ENCODE results near the gene C22orf23. TPM values are rescaled to one million over a fixed set of nuclear protein-coding genes. Genes with fewer than 3 reads are reported as not detected.

C22orf23 gene
- total RNA-seq, 3 donors from 2014 or later = not detected

GRCh38 chr22:37983860-37984791, 30.7 kb upstream of the C22orf23 start, which contains the start of gene SOX10:
SOX10 (minus strand) TSS chr22:37984555; CDS start chr22:37983784, 771 bp downstream.
- intact Hi-C loops (cut with DNase I, micrococcal nuclease) = no loop called here
- no peak for TF ChIP-seq CTCF (IDR thresholded peaks at IDR 0.05)
- Histone ChIP-seq H3K36me3 (ENCODE audit: low read depth) (no peaks in the 10 kb centered on the region), H3K9me3 (no peaks in the 10 kb centered on the region), H3K4me1 (ENCODE audit: low read depth) (peaks cover 2% of the 10 kb centered on the region), H3K4me3 (no peak within 1 kb of the TSS)
- DNase-seq (no peak), ATAC-seq (no peak)

GRCh38 chr22:37982938-37983859, 29.8 kb upstream of the C22orf23 start:
- H3K4me1 ChIP-seq (ENCODE audit: low read depth) = peaks cover 2% of the 10 kb centered on the region
- DNase-seq = no peak
- no peaks in the 10 kb centered on the region for H3K9me3 ChIP-seq
- intact Hi-C loops (cut with DNase I, micrococcal nuclease) = no loop called here
- no peak overlapping the region for H3K4me3 ChIP-seq
- no peak for TF ChIP-seq CTCF (IDR thresholded peaks at IDR 0.05)
- H3K36me3 ChIP-seq (ENCODE audit: low read depth) = no peaks in the 10 kb centered on the region
- ATAC-seq = no peak

GRCh38 chr22:37982151-37982785, 28.9 kb upstream of the C22orf23 start:
- no peaks in the 10 kb centered on the region for H3K9me3 ChIP-seq
- no peaks in the 10 kb centered on the region for H3K36me3 ChIP-seq (ENCODE audit: low read depth)
- TF ChIP-seq CTCF (IDR thresholded peaks at IDR 0.05) = no peak
- no peak overlapping the region for H3K4me3 ChIP-seq
- peaks cover 2% of the 10 kb centered on the region for H3K4me1 ChIP-seq (ENCODE audit: low read depth)
- intact Hi-C loops (cut with DNase I, micrococcal nuclease) = no loop called here
- no peak for ATAC-seq
- DNase-seq = no peak

- no peaks in the 10 kb centered on the region for H3K9me3 ChIP-seq
- peaks cover 2% of the 10 kb centered on the region for H3K4me1 ChIP-seq (ENCODE audit: low read depth)
- no peaks in the 10 kb centered on the region for H3K36me3 ChIP-seq (ENCODE audit: low read depth)
- intact Hi-C loops (cut with DNase I, micrococcal nuclease) = no loop called here
- ATAC-seq (peak; percentile 88), DNase-seq (peak in 2 of 3 donors; percentile 49 to 57)
- no peak for TF ChIP-seq CTCF (IDR thresholded peaks at IDR 0.05)
- no peak overlapping the region for H3K4me3 ChIP-seq
These were observed 28.0 kb upstream of the C22orf23 start for GRCh38 chr22:37981282-37982011.

- DNase-seq = no peak
- Histone ChIP-seq H3K4me3 (no peak overlapping the region), H3K4me1 (ENCODE audit: low read depth) (peaks cover 2% of the 10 kb centered on the region), H3K36me3 (ENCODE audit: low read depth) (no peaks in the 10 kb centered on the region), H3K9me3 (no peaks in the 10 kb centered on the region)
- intact Hi-C loops (cut with DNase I, micrococcal nuclease) = no loop called here
- TF ChIP-seq CTCF (IDR thresholded peaks at IDR 0.05) = no peak
- no peak for ATAC-seq
These were observed 26.4 kb upstream of the C22orf23 start for GRCh38 chr22:37979782-37980181.
